HEK293 (cell line): ENCODE data around the gene DPYSL5.

Experiments
- EGR2 ChIP-seq: fragments of 450-650 bp; formaldehyde crosslinking; IDR thresholded peaks from 2 replicates; pipeline ENCODE4 v1.5.1; 2016; ENCODE audit warnings: low read depth, missing biosample characterization, missing genetic modification characterization
- KLF16 ChIP-seq: fragments of 450-650 bp; formaldehyde crosslinking; IDR thresholded peaks from 2 replicates; pipeline ENCODE4 v1.5.1; 2017; ENCODE audit warnings: missing biosample characterization, missing genetic modification characterization
- KLF8 ChIP-seq: fragments of 450-650 bp; formaldehyde crosslinking; IDR thresholded peaks from 2 replicates; pipeline ENCODE4 v1.5.1; 2016; ENCODE audit warnings: missing biosample characterization, missing genetic modification characterization
- KLF9 ChIP-seq: fragments of 450-650 bp; formaldehyde crosslinking; IDR thresholded peaks from 2 replicates; pipeline ENCODE4 v1.5.1; 2016; ENCODE audit warnings: missing biosample characterization, missing genetic modification characterization, low read depth
- PATZ1 ChIP-seq: fragments of 450-650 bp; formaldehyde crosslinking; IDR thresholded peaks from 2 replicates; pipeline ENCODE4 v1.5.1; 2016; ENCODE audit warnings: missing biosample characterization, missing genetic modification characterization
- PRDM10 ChIP-seq: fragments of 450-650 bp; formaldehyde crosslinking; IDR thresholded peaks from 2 replicates; pipeline ENCODE4 v1.5.1; 2016; ENCODE audit warnings: missing biosample characterization, missing genetic modification characterization
- REST ChIP-seq: fragments of 450-650 bp; formaldehyde crosslinking; IDR thresholded peaks from 2 replicates; pipeline ENCODE4 v1.5.1; 2016; ENCODE audit warnings: missing biosample characterization, missing genetic modification characterization
- SCRT2 ChIP-seq: fragments of 450-650 bp; formaldehyde crosslinking; IDR thresholded peaks from 2 replicates; pipeline ENCODE4 v1.5.1; 2016; ENCODE audit warnings: missing biosample characterization, missing genetic modification characterization
- ZBTB10 ChIP-seq: fragments of 450-650 bp; formaldehyde crosslinking; IDR thresholded peaks from 2 replicates; pipeline ENCODE4 v1.5.1; 2016; ENCODE audit warnings: missing biosample characterization, missing genetic modification characterization
- ZBTB17 ChIP-seq: fragments of 450-650 bp; formaldehyde crosslinking; IDR thresholded peaks from 2 replicates; pipeline ENCODE4 v1.5.1; 2016; ENCODE audit warnings: missing biosample characterization, missing genetic modification characterization
- ZBTB49 ChIP-seq: fragments of 450-650 bp; formaldehyde crosslinking; IDR thresholded peaks from 2 replicates; pipeline ENCODE4 v1.5.1; 2016; ENCODE audit warnings: missing biosample characterization, missing genetic modification characterization, low read depth
- ZBTB7A ChIP-seq: fragments of 450-650 bp; formaldehyde crosslinking; IDR thresholded peaks from 2 replicates; pipeline ENCODE4 v1.5.1; 2016; ENCODE audit warnings: low read depth, missing biosample characterization, missing genetic modification characterization
- ZFHX2 ChIP-seq: fragments of 450-650 bp; formaldehyde crosslinking; conservative IDR thresholded peaks from 2 replicates; pipeline ENCODE4 v1.5.1; 2016; ENCODE audit warnings: missing biosample characterization, missing genetic modification characterization
- ZIC2 ChIP-seq: fragments of 450-650 bp; formaldehyde crosslinking; IDR thresholded peaks from 2 replicates; pipeline ENCODE4 v1.5.1; 2016; ENCODE audit warnings: missing biosample characterization, missing genetic modification characterization
- ZNF121 ChIP-seq: fragments of 450-650 bp; formaldehyde crosslinking; IDR thresholded peaks from 2 replicates; pipeline ENCODE4 v1.5.1; 2016; ENCODE audit warnings: missing biosample characterization, missing genetic modification characterization
- ZNF169 ChIP-seq: fragments of 450-650 bp; formaldehyde crosslinking; IDR thresholded peaks from 2 replicates; pipeline ENCODE4 v1.5.1; 2016; ENCODE audit warnings: missing biosample characterization, missing genetic modification characterization
- ZNF335 ChIP-seq: fragments of 450-650 bp; formaldehyde crosslinking; conservative IDR thresholded peaks from 2 replicates; pipeline ENCODE4 v1.5.1; 2016; ENCODE audit warnings: missing biosample characterization, missing genetic modification characterization
- ZNF530 ChIP-seq: fragments of 450-650 bp; formaldehyde crosslinking; IDR thresholded peaks from 2 replicates; pipeline ENCODE4 v1.5.1; 2016; ENCODE audit warnings: low read depth, missing biosample characterization, missing genetic modification characterization
- ZNF645 ChIP-seq: fragments of 450-650 bp; formaldehyde crosslinking; IDR thresholded peaks from 2 replicates; pipeline ENCODE4; 2016; ENCODE audit warnings: missing biosample characterization, missing genetic modification characterization
- ZSCAN18 ChIP-seq: fragments of 450-650 bp; formaldehyde crosslinking; IDR thresholded peaks from 2 replicates; pipeline ENCODE4 v1.5.1; 2016; ENCODE audit warnings: missing biosample characterization, missing genetic modification characterization

Gene DPYSL5

GRCh38 chr2:26848336-26849055, 564 bp downstream of the DPYSL5 start (continued):
- TF ChIP-seq ZBTB49 (tag by site-specific recombination), result no peak
- no peak for TF ChIP-seq ZNF121
- peak; percentile 12; the same call in 1 of the 2 replicates for TF ChIP-seq KLF8 (tag by site-specific recombination)
- TF ChIP-seq SCRT2 (tag by site-specific recombination), result no peak
- peak; percentile 11 for TF ChIP-seq KLF9 (tag by site-specific recombination)
- no peak; the same call in 1 of the 2 replicates for TF ChIP-seq ZFHX2 (tag by site-specific recombination)
- peak; percentile 89; the same call in 1 of the 2 replicates for TF ChIP-seq ZBTB17 (tag by site-specific recombination)
- TF ChIP-seq ZNF530, result no peak
- 0 out of 2 replicates have a peak, but pooled peaks have one; percentile 50 for TF ChIP-seq ZBTB10 (tag by site-specific recombination)
- TF ChIP-seq KLF16 (tag by site-specific recombination), result peak; percentile 22; the same call in 1 of the 2 replicates
- peak; percentile 70 for TF ChIP-seq REST (tag by site-specific recombination)
- TF ChIP-seq EGR2 (tag by site-specific recombination), result no peak
- TF ChIP-seq ZBTB7A (tag by site-specific recombination), result no peak
- TF ChIP-seq PRDM10 (tag by site-specific recombination), result no peak
- peak; percentile 85 for TF ChIP-seq ZIC2 (tag by site-specific recombination)
- TF ChIP-seq ZNF169 (tag by site-specific recombination), result no peak
- TF ChIP-seq ZNF645 (tag by site-specific recombination), result no peak
- peak; percentile 25; the same call in 1 of the 2 replicates for TF ChIP-seq PATZ1 (tag by site-specific recombination)
- TF ChIP-seq ZSCAN18 (tag by site-specific recombination), result no peak
- TF ChIP-seq ZNF335 (tag by site-specific recombination), result peak; percentile 69; the same call in 1 of the 2 replicates
